ENCODE measurements around the gene CRTC3. TPM values are rescaled to one million over a fixed set of nuclear protein-coding genes. Genes with fewer than 3 reads are reported as not detected.
"Not testable (repeated sequence)": the region's sequence is repeated elsewhere in the genome, so short reads cannot be mapped to it uniquely, and the experiment has no call there.

Gene CRTC3
- total RNA-seq, 1 donor from 2014 or later, result 14.1 TPM

GRCh38 chr15:90686435-90687218 is 156.9 kb downstream of the CRTC3 start:
- H3K4me3 ChIP-seq (ENCODE audit: low read depth, low read length), result no peak overlapping the region
- no peak for DNase-seq (ENCODE audit: low read depth)
- no peak for TF ChIP-seq CTCF (IDR thresholded peaks at IDR 0.05; ENCODE audit: insufficient read depth, low read length, poor library complexity, severe bottlenecking)
- H3K27me3 ChIP-seq (ENCODE audit: control insufficient read depth, insufficient read depth, low read length), result no peaks in the 10 kb centered on the region
- no peaks in the 10 kb centered on the region for H3K36me3 ChIP-seq (ENCODE audit: control insufficient read depth, insufficient read depth, low read length)

GRCh38 chr15:90689326-90689961 is 159.7 kb downstream of the CRTC3 start:
- H3K4me3 ChIP-seq (ENCODE audit: low read depth, low read length); H3K36me3 ChIP-seq (ENCODE audit: control insufficient read depth, insufficient read depth, low read length); H3K27me3 ChIP-seq (ENCODE audit: control insufficient read depth, insufficient read depth, low read length); DNase-seq (ENCODE audit: low read depth): not testable (repeated sequence)

- no peak for TF ChIP-seq CTCF (IDR thresholded peaks at IDR 0.05; ENCODE audit: insufficient read depth, low read length, poor library complexity, severe bottlenecking)
- Histone ChIP-seq H3K27me3 (ENCODE audit: control insufficient read depth, insufficient read depth, low read length) (no peaks in the 10 kb centered on the region), H3K36me3 (ENCODE audit: control insufficient read depth, insufficient read depth, low read length) (no peaks in the 10 kb centered on the region), H3K4me3 (ENCODE audit: low read depth, low read length) (no peak overlapping the region)
- DNase-seq (ENCODE audit: low read depth), result no peak
These were observed 160.9 kb downstream of the CRTC3 start for GRCh38 chr15:90690585-90690984.

GRCh38 chr15:90691369-90691768 is 161.6 kb downstream of the CRTC3 start:
- H3K36me3 ChIP-seq (ENCODE audit: control insufficient read depth, insufficient read depth, low read length), result no peaks in the 10 kb centered on the region
- H3K27me3 ChIP-seq (ENCODE audit: control insufficient read depth, insufficient read depth, low read length), result no peaks in the 10 kb centered on the region
- no peak overlapping the region for H3K4me3 ChIP-seq (ENCODE audit: low read depth, low read length)
- DNase-seq (ENCODE audit: low read depth), result no peak
- no peak for TF ChIP-seq CTCF (IDR thresholded peaks at IDR 0.05; ENCODE audit: insufficient read depth, low read length, poor library complexity, severe bottlenecking)

- DNase-seq (ENCODE audit: low read depth), result no peak
- no peak for TF ChIP-seq CTCF (IDR thresholded peaks at IDR 0.05; ENCODE audit: insufficient read depth, low read length, poor library complexity, severe bottlenecking)
- H3K36me3 ChIP-seq (ENCODE audit: control insufficient read depth, insufficient read depth, low read length), result no peaks in the 10 kb centered on the region
These were observed 162.5 kb downstream of the CRTC3 start for GRCh38 chr15:90691982-90692773.

More at GRCh38 chr15:90691982-90692773, 162.5 kb downstream of the CRTC3 start:
- Histone ChIP-seq H3K4me3 (ENCODE audit: low read depth, low read length) (no peak overlapping the region), H3K27me3 (ENCODE audit: control insufficient read depth, insufficient read depth, low read length) (no peaks in the 10 kb centered on the region)

Other genes starting within 250 kb of the CRTC3 start
- gene ZNF774, start 177.6 kb upstream of the CRTC3 start, total RNA-seq, result 2.0 and 4.0 TPM in 2 replicates
- gene IQGAP1, start 141.7 kb upstream of the CRTC3 start, total RNA-seq, result 197 and 205 TPM in 2 replicates
- gene BLM, start 187.4 kb downstream of the CRTC3 start, total RNA-seq, result 5.0 and 5.6 TPM in 2 replicates

All from kidney epithelial cell (primary cell).